ENCODE measurements around the gene TMPRSS11A. TPM values are rescaled to one million over a fixed set of nuclear protein-coding genes. Genes with fewer than 3 reads are reported as not detected.

Gene TMPRSS11A
- total RNA-seq, 2 experiments from 2014 or later: not detected

- Mint-ChIP-seq H3K4me3 (no peak overlapping the region), H3K9me3 (no peaks in the 10 kb centered on the region), H3K36me3 (ENCODE audit: low read depth) (no peaks in the 10 kb centered on the region), H3K27me3 (peaks cover 8% of the 10 kb centered on the region), H3K27ac (no peak overlapping the region), H3K4me1 (no peaks in the 10 kb centered on the region)
- POLR2A ChIA-PET: no interaction called here
- CTCF ChIA-PET: interaction anchor here (1.7 kb wide), 1 partner anchor 162 kb away, joined by 3 read pairs; no protein-coding TSS in a partner anchor
- DNase-seq: no peak
Observed at GRCh38 chr4:67933755-67934154, 29.5 kb downstream of the TMPRSS11A start.

GRCh38 chr4:67933038-67933437 lies 30.3 kb downstream of the TMPRSS11A start:
- no peaks in the 10 kb centered on the region for H3K4me1 Mint-ChIP-seq
- no peak for DNase-seq

DNA sequence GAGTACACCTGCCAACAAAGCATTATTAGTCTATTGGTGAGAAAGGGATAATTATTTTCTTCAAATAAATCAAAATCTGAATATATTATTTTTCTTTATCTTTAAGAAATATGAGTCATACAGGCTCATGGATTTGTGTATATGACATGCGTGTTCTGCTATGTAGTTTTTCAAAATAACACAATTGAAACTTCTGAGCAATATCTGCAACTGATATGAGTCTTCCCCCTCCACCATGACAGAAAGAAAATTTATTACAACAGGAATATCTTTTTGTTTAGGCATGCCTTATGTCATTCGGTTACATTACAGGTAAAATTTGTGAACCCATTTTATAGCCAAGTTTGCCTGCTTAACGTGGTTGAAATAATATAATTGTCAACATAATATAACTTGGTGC lies 32.0 kb downstream of the TMPRSS11A start:
- Mint-ChIP-seq H3K9me3 (no peaks in the 10 kb centered on the region), H3K36me3 (ENCODE audit: low read depth) (no peaks in the 10 kb centered on the region), H3K27ac (no peak overlapping the region), H3K4me1 (no peaks in the 10 kb centered on the region), H3K27me3 (peaks cover 11% of the 10 kb centered on the region), H3K4me3 (no peak overlapping the region)
- ChIA-PET CTCF (no interaction called here), POLR2A (no interaction called here)
- DNase-seq: no peak

More at GRCh38 chr4:67933038-67933437, 30.3 kb downstream of the TMPRSS11A start:
- no peaks in the 10 kb centered on the region for H3K9me3 Mint-ChIP-seq
- H3K36me3 Mint-ChIP-seq (ENCODE audit: low read depth): no peaks in the 10 kb centered on the region
- ChIA-PET POLR2A (no interaction called here), CTCF (no interaction called here)
- H3K27ac Mint-ChIP-seq: no peak overlapping the region
- H3K27me3 Mint-ChIP-seq: peaks cover 11% of the 10 kb centered on the region
- no peak overlapping the region for H3K4me3 Mint-ChIP-seq

DNA sequence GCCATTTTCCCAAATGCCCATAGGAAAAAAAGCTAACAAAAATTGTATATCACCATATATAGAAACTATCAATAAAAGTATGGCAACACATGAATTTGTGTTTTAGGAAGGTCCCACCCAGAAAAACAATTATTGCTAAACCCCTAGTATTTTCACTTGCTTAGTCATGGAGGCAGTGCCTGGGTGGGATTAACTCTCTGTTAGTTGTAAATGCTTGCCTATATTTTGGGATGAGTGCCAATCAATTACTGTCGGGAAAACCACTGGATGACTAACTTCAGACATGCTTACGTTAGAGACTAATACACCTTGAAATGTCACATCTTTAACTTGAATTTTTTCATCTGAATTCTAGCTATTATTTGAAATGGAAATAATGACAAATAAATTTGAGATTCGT lies 33.9 kb downstream of the TMPRSS11A start:
- Mint-ChIP-seq H3K4me1 (no peaks in the 10 kb centered on the region), H3K9me3 (no peaks in the 10 kb centered on the region), H3K27me3 (peaks cover 9% of the 10 kb centered on the region), H3K4me3 (no peak overlapping the region), H3K27ac (no peak overlapping the region), H3K36me3 (ENCODE audit: low read depth) (no peaks in the 10 kb centered on the region)
- ChIA-PET POLR2A (no interaction called here), CTCF (no interaction called here)
- no peak for DNase-seq

DNA sequence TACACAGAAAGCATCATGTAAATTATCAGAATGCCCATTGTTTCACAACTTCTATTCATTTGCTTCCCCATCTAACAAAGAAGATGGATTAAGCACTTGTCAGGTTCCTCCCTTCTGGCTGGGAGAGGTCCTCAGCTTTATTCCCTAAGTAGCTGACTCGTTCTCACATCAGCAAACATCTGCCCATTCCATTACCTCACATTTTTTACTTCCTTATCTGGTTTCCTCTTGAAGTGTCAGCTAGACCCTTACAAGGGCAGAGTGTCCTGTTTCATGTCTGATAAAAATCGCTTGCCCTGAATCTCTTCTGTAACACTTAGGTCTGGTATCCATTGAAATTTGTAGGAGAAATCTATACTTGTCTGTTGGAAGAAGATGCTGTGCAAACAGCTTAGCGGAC lies 34.7 kb downstream of the TMPRSS11A start:
- POLR2A ChIA-PET: no interaction called here
- Mint-ChIP-seq H3K27me3 (peaks cover 7% of the 10 kb centered on the region), H3K4me1 (no peaks in the 10 kb centered on the region), H3K9me3 (no peaks in the 10 kb centered on the region), H3K4me3 (no peak overlapping the region), H3K36me3 (ENCODE audit: low read depth) (no peaks in the 10 kb centered on the region), H3K27ac (no peak overlapping the region)
- CTCF ChIA-PET: no interaction called here
- no peak for DNase-seq

DNA sequence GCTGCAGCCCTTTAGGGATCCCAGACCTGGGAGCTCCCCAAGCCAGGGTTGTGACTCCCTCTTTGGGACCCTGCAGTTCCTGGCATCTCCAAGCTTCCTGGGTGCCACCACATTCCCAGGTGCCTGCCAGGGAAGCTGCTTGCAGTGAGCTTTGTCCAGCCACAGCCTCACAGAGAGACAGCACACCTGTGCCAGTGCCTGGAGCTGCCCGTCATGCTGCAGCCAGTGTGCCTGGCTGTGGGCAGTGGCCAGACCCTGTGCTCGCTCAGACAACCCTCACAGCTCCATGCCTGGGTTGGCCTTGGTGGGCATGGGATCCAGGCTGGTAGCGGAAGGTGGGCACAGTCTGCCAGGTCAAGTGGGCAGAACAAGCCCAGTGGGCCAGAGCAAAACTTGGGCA lies 36.0 kb downstream of the TMPRSS11A start:
- H3K4me3 Mint-ChIP-seq: no peak overlapping the region
- H3K27me3 Mint-ChIP-seq: peaks cover 7% of the 10 kb centered on the region
- POLR2A ChIA-PET: no interaction called here
- CTCF ChIA-PET: interaction anchor here (0.9 kb wide), 1 partner anchor 114 kb away, joined by 3 read pairs; no protein-coding TSS in a partner anchor
- no peaks in the 10 kb centered on the region for H3K9me3 Mint-ChIP-seq
- H3K27ac Mint-ChIP-seq: no peak overlapping the region
- H3K36me3 Mint-ChIP-seq (ENCODE audit: low read depth): no peaks in the 10 kb centered on the region
- no peaks in the 10 kb centered on the region for H3K4me1 Mint-ChIP-seq
- DNase-seq: no peak

DNA sequence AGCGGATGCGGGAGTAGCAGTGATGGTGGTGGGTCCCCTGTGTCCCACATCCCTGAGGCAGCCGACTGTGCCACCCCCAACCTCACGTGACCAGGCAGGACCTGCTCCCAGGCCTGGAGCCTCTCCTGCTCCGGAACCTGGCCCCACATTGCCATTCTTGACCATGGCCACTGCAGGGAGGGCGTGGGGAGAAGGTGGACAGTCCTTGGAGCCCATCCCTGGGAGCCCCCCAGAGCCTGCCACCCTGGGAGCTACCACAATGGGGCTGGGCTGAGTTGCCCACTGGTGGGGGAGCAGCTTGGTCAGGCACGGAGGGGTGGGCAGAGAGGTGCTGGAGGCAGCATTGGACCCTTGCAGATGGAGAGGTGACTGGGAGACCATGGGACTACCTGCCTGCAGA lies 36.8 kb downstream of the TMPRSS11A start:
- CTCF ChIA-PET: interaction anchor here (0.9 kb wide), 1 partner anchor 114 kb away, joined by 3 read pairs; no protein-coding TSS in a partner anchor
- Mint-ChIP-seq H3K4me3 (no peak overlapping the region), H3K9me3 (no peaks in the 10 kb centered on the region), H3K36me3 (ENCODE audit: low read depth) (no peaks in the 10 kb centered on the region), H3K4me1 (no peaks in the 10 kb centered on the region), H3K27ac (no peak overlapping the region), H3K27me3 (peaks cover 7% of the 10 kb centered on the region)
- POLR2A ChIA-PET: no interaction called here
- DNase-seq: no peak

- H3K36me3 Mint-ChIP-seq (ENCODE audit: low read depth): no peaks in the 10 kb centered on the region
- CTCF ChIA-PET: no interaction called here
- H3K4me1 Mint-ChIP-seq: no peaks in the 10 kb centered on the region
- no peak for DNase-seq
- peaks cover 14% of the 10 kb centered on the region for H3K27me3 Mint-ChIP-seq
- POLR2A ChIA-PET: no interaction called here
- H3K9me3 Mint-ChIP-seq: no peaks in the 10 kb centered on the region
- H3K4me3 Mint-ChIP-seq: no peak overlapping the region
- H3K27ac Mint-ChIP-seq: no peak overlapping the region
Observed at GRCh38 chr4:67922697-67923096, 40.6 kb downstream of the TMPRSS11A start.

DNA sequence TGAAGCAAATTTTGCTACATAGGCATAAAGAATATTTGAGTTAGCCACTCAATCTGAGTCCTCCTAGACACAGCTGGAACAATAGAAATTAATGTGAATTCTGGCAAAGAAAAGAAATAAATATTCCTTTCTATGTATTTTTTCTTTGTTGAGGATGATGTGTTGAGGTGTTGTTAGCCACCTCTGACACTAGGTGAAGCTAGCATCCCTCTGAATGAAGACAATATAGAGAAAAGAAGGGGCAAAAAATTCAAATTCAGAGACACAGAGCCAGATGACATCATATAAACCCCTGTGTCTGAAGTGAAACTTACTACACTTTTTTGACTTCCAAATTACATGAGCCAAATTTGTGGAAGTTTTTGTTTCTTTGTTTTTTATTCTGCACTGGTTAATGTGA lies 44.9 kb downstream of the TMPRSS11A start:
- DNase-seq: no peak
- H3K27ac Mint-ChIP-seq: no peak overlapping the region
- H3K27me3 Mint-ChIP-seq: peaks cover 13% of the 10 kb centered on the region
- no peaks in the 10 kb centered on the region for H3K9me3 Mint-ChIP-seq
- no peak overlapping the region for H3K4me3 Mint-ChIP-seq
- H3K36me3 Mint-ChIP-seq (ENCODE audit: low read depth): no peaks in the 10 kb centered on the region
- ChIA-PET CTCF (no interaction called here), POLR2A (no interaction called here)
- no peaks in the 10 kb centered on the region for H3K4me1 Mint-ChIP-seq

DNA sequence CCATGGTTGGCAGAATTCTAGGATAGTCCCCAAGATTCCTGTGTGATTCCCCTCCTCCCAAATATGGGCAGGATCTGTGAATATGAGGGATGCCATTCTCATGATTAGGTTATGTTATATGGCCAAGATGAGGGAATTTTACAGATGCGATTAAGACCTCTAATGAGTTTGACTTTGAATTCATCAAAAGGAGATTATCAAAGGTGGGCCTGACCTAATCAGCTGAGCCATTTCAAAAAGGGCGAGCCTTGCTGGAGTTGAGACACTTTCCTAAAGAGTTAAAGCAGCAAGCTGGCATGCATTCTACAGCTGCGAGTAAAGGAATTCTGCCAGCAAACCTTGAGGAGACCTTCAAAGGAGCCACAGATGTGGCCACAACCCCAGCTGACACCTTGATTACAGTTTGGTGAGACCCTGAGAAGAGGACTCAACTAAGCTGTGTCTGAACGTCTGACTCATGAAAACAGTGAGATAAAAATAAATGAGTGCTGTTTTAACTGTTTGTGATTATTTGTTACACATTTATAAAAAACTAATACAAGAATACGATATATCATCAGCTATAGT lies 47.8 kb downstream of the TMPRSS11A start:
- Mint-ChIP-seq H3K4me1 (no peaks in the 10 kb centered on the region), H3K4me3 (no peak overlapping the region), H3K27me3 (peaks cover 19% of the 10 kb centered on the region), H3K9me3 (no peaks in the 10 kb centered on the region), H3K27ac (no peak overlapping the region), H3K36me3 (ENCODE audit: low read depth) (no peaks in the 10 kb centered on the region)
- CTCF ChIA-PET: no interaction called here
- POLR2A ChIA-PET: interaction anchor here (0.6 kb wide), 1 partner anchor 144 kb away, joined by 4 read pairs; no protein-coding TSS in a partner anchor
- no peak for DNase-seq

GRCh38 chr4:67912080-67912479 lies 51.2 kb downstream of the TMPRSS11A start:
- H3K27ac Mint-ChIP-seq: no peak overlapping the region
- H3K27me3 Mint-ChIP-seq: peaks cover 8% of the 10 kb centered on the region
- H3K36me3 Mint-ChIP-seq (ENCODE audit: low read depth): no peaks in the 10 kb centered on the region
- CTCF ChIA-PET: no interaction called here
- H3K9me3 Mint-ChIP-seq: no peaks in the 10 kb centered on the region
- POLR2A ChIA-PET: no interaction called here
- no peaks in the 10 kb centered on the region for H3K4me1 Mint-ChIP-seq
- H3K4me3 Mint-ChIP-seq: no peak overlapping the region
- no peak for DNase-seq

- Mint-ChIP-seq H3K4me3 (no peak overlapping the region), H3K27me3 (peaks cover 8% of the 10 kb centered on the region), H3K27ac (no peak overlapping the region), H3K9me3 (no peaks in the 10 kb centered on the region), H3K4me1 (no peaks in the 10 kb centered on the region), H3K36me3 (ENCODE audit: low read depth) (no peaks in the 10 kb centered on the region)
- DNase-seq: no peak
- ChIA-PET POLR2A (no interaction called here), CTCF (interaction anchor here (1.4 kb wide), 1 partner anchor 365 kb away, joined by 3 read pairs; no protein-coding TSS in a partner anchor)
Observed at GRCh38 chr4:67911638-67912037, 51.7 kb downstream of the TMPRSS11A start.

- no peaks in the 10 kb centered on the region for H3K36me3 Mint-ChIP-seq (ENCODE audit: low read depth)
- no peaks in the 10 kb centered on the region for H3K4me1 Mint-ChIP-seq
- POLR2A ChIA-PET: no interaction called here
- CTCF ChIA-PET: interaction anchor here (1.0 to 1.4 kb wide), 2 partner anchors 11 to 365 kb away, joined by 3 read pairs; no protein-coding TSS in a partner anchor
- H3K4me3 Mint-ChIP-seq: no peak overlapping the region
- no peak for DNase-seq
- no peak overlapping the region for H3K27ac Mint-ChIP-seq
- no peaks in the 10 kb centered on the region for H3K9me3 Mint-ChIP-seq
- peaks cover 8% of the 10 kb centered on the region for H3K27me3 Mint-ChIP-seq
Observed at GRCh38 chr4:67911141-67911540, 52.2 kb downstream of the TMPRSS11A start.

DNA sequence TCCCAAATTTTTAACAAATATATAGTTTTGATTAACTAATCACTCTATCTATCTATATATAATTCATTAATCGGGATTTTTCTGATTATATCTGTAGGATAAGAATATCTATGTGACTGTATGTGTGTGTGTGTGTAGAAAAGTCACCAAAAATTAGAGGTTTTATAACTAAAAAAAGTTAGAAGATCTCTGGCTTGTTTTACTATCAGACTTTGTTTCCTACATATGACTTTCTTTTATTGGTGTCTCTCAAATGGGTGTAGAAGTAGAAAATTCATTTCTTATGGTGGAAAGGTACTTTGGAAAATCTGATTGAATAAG lies 52.7 kb downstream of the TMPRSS11A start:
- POLR2A ChIA-PET: no interaction called here

More for the DNA sequence above, 52.7 kb downstream of the TMPRSS11A start:
- Mint-ChIP-seq H3K4me3 (no peak overlapping the region), H3K36me3 (ENCODE audit: low read depth) (no peaks in the 10 kb centered on the region), H3K27me3 (peaks cover 10% of the 10 kb centered on the region), H3K9me3 (no peaks in the 10 kb centered on the region), H3K27ac (no peak overlapping the region), H3K4me1 (no peaks in the 10 kb centered on the region)
- no peak for DNase-seq
- CTCF ChIA-PET: interaction anchor here (1.0 to 1.4 kb wide), 2 partner anchors 10 to 364 kb away, joined by 3 read pairs; no protein-coding TSS in a partner anchor

All from activated CD4-positive, alpha-beta T cell treated with anti-CD3 and anti-CD28 coated beads, Interleukin-2, amount 10 ng/mL, durations not matched to agents 7 days and 5 days (primary cell).